Stimulated activated CD4-positive, alpha-beta T cell treated with anti-CD3 and anti-CD28 coated beads, Interleukin-12 subunit alpha, Interleukin-12 subunit beta, amount 100 ng/mL, for 4 hours (primary cell): ENCODE results near the gene COPS7A.

Experiments
- DNase-seq: peaks from one replicate; pipeline ENCODE4 v3.0.0-alpha.2; 2020

COPS7A gene, protein sequence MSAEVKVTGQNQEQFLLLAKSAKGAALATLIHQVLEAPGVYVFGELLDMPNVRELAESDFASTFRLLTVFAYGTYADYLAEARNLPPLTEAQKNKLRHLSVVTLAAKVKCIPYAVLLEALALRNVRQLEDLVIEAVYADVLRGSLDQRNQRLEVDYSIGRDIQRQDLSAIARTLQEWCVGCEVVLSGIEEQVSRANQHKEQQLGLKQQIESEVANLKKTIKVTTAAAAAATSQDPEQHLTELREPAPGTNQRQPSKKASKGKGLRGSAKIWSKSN

DNA sequence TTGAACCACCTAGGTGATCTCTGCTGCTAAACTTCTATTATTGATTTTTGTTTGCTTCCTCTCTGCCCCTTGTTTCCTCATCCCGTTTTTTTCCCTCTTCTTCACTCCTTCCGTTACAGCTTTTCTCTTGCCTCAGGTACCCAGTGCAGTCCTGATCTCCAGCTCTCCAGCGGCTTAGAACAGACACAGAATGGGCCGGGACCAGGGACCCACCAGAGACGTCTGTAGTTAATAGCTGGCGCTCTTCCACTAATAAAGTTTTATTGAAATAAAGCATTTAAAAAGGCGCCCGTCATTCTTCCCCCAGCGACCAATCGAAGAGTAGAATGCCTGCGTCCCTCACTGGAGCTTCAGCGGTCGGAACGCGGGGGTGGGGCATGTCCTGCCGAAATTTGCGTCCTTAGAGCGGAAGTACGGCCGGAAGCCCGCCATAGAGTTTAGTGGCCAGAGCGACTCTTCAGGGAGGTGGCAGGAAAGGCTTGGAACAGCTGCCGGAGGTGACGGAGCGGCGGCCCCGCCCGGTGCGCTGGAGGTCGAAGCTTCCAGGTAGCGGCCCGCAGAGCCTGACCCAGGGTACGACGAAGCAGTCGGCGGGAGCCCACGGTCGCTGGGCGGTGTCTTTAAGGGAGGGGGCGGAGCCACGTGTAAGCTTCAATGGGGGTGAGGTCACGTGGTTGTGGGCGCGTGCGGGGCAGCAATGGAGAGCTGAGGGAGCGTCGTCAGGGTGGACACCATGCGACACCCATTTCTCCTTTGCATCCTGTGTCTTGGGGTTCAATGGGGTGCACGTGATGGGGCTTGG lies at the start of gene COPS7A:
COPS7A (plus strand) TSS at position 440 of the 802 bp plus-strand sequence. CDS start 611 bp downstream, outside the sequence.
- peak; percentile 91 for DNase-seq

DNA sequence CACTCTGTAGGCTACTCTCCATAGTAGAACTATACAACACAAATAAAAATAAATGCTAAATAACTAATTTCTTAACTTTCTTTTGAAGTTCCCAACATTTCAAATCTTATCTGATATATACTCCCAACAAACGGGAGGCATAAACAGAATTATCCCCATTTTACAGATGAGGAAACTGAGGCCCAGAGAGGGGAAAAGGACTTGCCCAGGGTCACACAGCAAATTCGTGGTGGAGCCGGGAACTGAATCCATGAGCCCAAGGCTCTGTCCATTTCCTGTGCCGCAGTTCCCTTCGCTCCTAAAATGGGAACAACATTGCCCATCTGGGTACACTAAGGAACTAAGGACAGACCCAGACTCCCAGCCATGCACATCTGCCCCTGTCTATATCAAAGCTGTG lies 46.9 kb upstream of the COPS7A start:
- no peak for DNase-seq

DNA sequence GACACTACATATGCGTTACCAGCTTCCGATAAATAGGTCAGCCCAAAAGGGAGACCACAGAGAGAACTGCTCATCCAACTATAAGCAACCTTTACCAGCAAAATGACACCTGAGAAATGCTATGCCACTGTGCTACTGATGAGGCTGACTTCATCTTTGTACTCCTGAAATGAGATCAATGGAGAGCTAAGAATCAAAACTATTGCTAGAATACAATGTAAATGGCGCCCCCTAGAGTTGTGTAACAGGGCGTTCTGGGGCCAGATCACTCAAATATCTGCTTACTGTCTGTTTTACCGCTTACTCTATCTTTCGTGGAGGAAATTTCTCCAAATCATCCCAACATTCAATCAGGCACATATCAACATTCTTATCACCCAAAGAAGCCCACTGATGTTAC lies 39.2 kb upstream of the COPS7A start:
- DNase-seq = no peak

DNA sequence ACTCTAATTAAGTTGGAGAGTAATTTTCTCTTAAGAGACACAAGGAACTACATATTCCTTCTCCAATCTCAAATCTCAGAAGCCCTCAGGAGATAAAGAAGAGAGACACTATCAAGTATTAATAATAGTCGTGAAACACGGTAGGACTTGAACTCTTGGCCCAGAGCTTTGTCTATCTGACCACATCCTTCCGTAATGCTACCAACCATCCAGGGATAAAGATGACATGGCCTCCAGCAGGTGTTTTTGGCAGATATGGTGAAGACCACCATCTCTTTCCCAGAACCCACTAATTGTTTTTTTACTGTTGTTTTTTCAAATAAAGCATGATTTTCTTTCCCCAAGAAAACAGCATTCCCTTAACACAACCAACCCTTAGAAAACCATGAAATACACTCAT lies 38.0 kb upstream of the COPS7A start:
- no peak for DNase-seq

DNA sequence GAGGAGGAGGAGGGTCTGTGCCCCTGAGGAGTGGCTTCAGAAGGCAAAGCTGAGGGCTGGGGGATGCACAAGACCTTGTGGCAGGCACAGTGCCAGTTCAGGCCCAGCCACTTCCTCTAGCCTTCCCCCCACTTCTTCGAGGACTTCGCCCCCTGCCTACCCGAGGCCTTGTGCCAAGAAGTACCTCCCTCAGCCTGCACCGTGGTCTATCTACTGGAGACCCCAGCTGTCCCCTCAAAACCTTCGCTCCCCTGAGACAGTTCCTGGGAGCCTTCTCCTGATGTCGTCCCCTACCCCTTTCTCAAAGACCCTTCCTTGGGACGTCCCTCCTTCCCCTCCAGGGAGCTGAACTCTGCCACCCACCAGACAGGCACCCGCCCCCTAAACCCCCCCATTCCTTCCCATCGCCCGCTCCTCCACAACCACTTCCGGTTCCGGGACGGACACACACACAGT lies 35.3 kb upstream of the COPS7A start:
- DNase-seq = no peak

DNA sequence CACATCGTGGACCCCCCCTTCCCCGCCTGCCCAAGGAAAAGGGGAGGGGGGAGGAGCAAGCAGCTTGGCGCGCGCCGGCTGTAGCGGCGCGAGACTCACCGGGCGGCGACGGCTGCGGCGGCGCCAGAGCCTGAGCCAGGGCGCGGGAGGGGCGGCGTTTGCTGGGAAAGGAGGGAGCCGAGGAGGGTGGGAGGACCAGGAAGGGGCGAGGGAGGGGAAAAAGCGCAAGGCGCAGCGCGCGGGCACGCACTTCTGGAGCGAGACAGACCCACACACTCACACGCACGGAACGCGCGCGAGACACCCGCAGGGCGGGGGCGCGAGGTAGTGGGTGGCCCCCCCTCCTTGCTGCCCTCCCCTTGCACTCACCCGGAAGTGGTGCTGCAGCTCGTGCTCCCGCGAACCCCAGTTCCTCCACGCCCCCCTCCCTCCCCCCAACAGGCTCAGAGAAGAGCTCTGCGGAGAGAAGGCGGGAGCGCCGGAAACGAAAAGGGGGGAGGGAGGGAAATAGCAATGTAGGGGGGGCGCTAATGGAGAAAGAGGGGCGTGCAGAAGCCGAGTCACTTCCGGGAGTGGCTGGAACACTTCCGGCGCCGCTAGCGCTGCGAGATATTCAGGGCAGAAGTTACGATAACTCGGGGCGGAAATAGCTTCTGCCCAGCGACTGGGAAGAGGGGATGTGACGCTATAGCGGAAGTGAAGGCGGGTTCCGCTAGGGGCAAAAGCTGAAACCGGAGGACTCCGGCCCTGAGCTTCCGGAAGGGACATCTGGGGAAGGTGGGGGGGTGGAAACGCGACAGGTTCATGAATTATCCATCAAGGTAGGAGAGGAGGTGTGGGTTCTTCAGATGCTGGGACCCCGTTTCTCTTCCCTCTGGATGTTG lies 34.6 kb upstream of the COPS7A start, which contains the start of gene ZNF384:
ZNF384 (minus strand) TSS at position 377 of the 884 bp plus-strand sequence. CDS start 9,855 bp downstream, outside the sequence.
- peak; percentile 87 for DNase-seq

DNA sequence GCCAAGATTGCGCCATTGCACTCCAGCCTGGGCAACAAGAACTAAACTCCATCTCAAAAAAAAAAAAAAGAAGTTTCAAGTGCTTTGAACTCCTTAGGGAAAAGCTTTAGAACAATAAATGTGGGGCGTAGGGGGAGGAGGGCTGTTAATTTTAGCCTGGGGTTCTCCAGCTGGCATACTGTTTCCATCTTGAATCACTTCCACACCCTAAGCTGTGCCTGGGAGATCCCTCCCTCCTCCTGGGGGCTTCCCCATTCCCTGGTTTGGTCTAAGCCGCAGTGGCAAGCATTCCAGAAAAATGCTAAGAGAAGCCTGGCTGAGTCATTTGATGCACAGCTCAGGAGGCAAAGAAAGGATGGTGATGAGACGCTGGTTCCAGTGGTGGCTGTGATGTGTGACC lies 32.4 kb upstream of the COPS7A start:
- DNase-seq = no peak

DNA sequence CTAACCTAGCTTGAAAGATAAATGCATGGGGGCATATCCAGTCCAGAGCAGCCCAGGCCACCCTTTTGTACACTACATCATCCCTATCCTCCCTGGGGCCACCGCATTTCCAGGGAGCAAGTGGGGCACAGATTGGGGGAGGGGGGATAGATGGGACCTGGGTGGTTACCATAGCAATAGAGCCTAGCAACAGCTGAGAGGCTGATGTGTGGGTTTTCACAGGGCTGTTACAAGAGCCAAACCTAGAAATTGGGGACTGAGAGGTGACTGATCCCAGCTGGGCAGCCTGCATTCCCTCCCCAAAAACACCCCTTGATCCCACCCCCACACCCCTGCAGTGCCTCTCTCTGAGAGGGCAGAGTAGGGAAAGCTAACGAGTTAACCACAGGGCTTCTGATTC lies 31.0 kb upstream of the COPS7A start:
- no peak for DNase-seq

DNA sequence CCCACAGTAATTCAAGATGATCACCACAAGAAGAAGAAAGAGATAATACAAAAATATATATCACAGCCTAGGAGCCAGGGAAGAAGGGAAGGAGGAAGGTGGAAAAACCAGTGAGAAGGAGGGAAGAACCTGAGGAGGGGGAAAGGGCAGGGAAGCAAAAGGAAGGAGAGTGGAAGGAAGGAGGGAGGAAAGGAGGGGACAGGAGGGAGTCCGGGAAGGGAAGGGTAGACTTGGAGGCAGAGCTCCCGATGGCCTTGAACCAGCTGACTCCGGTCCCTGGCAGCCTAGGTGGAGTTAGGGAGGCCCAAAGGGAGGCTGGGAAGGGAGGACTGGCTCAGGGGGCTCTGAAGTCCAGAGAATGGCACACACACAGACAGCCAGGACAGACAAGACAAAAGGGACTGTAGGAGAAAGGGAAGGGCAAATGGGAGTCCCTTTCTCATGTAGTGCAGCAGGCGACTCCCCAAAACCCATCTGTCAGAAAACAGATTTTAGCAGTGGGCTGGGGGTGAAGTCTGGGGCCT lies 30.0 kb upstream of the COPS7A start:
- DNase-seq = no peak

DNA sequence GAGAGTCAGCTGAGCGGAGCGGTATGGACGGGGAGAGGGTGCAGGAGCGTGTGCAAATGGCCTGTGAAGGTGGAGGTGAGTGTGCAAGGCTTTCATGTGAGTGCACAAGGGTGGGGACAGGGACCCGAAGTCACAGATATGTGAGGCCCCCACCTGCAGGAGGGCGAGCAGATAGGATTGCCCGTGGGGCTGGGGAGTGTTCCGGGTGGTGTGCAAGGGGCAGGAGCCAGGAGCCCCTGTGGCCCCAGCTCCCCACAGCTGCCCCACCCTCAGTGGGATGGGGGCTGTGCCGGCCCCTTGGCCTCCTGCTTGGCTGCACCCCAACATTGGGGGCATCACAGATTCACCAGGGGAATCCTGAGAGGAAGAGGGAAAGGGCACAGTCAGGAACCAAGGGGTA lies 29.1 kb upstream of the COPS7A start:
- DNase-seq = no peak

DNA sequence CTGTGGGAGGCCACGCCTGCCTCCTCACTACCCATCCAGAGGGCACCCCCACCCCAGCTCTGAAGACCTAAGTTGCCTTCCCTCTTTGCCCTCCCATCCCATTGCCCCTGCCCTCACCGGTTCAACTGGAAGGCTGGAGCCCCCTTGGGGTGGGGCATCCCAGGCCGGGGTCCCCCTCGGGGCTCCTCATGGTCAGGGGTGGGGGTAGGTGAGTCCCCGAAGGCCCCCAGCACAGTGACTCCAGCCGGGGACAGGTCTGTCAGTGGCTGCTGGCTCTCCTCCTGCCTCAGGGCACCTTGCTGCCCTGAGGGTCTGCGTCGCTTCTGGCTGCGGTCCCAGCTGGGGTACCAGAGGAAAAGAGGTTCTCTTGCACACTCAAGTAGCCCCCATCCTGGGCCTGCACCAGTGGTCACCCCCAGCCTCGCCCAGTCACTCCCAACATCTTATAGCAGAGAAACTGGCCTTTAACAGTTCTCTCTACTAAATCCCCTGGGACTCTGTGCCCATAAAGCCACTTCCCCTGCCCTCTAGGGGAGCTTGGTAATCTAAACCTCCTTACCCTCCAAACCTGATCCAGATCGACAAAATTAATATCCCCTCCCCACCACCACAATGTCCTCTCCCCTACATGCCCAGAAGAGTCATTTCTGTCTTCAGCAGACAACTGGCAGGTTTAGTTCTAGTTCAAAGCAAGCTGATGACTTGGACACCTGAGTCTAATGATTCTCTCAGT lies 28.4 kb upstream of the COPS7A start:
- DNase-seq = no peak

DNA sequence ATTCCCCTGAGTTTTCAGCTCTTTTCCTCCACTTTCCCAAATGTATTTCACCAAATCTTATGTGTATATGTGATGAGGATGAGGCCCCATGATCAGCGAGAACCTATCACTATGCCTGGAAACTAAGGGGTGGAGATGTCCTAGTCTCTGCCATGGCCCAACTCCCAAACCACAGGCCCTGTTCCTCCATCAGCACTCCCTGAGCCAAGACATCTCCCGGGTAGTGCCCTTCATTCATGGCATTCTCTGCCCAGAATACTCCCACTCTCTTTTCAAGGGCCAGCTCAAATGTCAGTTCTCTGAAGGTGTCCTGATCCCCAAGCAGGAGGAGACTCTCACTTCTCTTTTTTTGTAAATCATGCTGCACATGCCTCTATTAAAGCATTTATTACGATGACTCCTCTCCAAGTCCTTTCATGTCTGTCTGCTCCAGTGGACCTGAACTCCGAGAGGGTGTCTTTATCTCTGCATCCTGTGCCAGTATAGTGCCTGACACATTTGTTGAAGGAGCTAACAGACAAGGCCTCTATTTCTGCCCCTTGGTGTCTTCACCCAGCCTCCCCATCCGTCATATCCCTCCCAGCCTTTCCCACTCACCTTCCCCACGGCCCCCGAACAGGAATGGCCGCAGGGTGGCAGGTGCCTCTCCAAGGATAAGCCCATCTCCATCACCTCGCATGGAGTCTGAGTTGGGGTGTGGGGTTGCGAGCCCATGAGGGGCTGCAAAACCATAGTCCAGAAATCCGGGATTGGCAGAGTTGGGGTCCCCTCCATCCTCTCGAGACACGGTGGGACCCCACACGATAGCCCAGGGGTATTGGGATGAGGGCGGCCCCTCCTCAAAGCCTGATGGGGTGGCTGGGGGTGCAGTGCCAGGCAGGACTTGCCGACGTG lies 26.9 kb upstream of the COPS7A start:
- DNase-seq = no peak

DNA sequence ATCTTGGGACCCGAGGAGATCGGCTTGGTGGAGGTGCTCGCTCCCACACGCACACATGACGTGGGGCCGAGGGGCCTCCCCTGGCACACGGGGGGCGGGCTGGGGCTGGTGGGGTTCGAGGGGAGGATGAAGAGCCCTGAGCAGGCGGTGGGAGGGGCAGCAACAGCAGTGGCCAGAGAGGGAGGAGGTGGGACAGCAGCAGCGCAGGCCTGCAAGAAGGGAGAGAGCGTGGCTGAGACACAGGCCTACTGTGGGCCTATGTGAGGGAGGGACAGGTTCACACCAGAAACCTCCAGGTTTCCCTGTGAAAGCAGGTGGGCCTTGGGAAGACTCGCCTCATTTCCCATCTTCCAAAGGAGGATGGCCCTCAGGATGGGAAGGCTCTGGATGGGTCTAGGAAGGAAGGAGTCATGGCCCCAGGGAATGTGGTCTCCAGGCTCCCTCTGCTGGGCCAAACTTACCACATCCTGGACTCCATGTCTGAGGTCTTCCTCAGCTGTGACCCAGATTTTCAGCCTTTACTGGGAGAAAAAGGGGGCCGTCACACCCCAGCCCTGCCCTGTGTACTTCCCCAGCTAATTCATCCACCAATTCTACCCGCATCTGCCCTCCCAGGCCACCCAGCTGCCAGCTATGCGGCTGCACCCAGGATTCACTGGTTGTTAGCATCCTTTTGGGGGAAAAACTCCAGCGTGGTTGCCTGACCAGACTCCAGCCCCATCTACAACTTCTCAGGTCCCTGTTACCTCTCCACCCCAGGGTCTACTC lies 26.1 kb upstream of the COPS7A start:
- DNase-seq = no peak

DNA sequence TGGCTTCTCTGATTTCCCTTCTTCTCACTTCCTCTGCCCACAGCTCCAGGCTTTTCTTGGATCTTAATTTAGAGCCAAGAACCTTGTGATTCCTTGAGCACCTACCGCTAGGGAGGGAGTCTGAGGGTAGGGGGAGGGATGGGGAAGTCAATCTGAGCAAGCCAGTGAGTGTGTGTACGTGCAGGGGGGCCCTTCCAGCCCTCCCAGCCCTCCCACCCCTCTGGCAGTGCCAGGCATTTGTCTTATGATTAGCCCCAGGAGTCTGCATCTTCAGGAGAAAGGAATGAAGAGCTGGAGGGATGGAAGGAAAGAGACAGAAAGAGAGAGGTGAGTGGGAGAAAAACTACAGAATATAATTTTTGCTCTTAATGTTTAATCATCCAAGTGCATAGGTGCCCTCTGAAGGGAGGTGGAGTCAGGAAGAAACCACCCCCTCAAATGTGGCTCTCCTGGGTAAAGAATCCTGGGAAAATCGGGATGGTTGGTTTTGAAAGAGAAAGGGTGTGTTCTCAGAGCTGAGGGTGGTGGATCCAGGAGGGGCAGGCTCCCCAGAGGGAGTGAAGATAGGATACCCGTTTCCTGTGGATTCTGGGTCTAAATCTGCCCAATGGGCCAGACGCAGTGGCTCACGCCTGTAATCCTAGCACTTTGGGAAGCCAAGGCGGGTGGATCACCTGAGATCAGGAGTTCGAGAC lies 25.3 kb upstream of the COPS7A start:
- DNase-seq = no peak

DNA sequence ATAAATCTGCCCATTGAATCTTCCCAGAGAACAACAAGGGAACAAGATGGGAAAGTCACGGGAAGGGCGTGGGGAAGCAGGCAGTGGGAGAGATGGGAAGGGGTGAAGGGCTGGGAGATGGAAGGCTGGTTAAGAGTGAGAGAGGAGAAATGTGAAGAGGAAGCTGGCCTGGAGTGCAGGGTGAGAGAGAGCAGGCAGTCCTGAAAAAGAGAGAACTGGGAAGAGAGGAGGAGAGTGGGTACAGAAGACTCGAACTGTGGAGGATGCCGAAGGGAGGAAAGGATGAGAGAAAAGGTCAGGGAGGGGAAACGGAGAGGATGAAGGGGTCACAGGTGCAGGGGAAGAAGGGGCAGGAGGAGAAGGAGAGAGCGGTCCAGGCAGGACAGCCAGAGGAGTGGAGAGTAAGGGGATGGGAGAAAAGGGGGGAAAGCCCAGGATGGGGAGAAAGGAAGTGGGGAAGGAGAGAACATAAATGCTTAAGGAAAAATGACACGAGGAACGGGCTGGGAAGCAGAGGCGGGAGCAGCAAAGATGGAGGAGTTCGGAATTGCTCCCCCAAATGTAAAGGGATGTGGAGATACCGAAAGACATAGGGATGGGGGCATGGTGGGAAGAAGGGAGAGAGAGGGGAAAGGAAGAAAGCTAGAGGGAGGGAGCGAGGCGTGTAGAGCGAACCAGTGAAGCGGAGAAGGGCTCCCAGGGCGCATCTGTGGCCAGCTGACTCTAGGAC lies 24.4 kb upstream of the COPS7A start:
- no peak for DNase-seq

DNA sequence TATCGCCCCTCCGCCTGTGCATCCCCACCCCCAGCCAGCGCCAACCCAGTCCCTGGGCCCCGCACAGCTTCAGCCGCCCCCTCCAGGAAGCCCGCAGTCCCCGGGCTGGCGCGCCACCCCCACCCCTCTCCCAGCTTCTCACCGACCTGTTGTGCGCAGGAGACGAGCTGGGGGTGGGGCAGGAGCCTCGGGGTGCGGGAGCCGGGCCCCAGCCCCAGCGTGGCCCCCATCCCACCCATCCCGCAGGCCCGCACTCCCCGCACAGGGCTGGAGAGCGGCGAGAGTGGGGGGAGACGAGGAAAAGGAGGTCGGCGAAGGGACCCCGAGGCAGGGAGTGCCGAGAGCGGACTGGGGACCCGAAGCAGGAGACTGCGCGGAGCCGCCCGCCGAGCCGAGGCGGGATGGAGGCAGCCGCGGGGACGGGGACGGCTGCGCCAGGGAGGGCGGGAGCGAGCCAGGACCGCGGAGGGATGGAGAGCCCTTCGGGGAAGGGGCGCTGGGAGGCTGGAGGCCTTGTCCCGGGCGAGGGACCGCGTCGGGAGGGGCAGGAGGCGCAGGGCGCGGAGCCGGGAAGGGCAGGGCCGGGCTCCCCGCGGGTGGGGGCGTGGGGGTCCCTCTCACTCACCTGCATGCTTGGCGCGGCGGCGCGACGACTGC lies 23.7 kb upstream of the COPS7A start:
- no peak for DNase-seq

DNA sequence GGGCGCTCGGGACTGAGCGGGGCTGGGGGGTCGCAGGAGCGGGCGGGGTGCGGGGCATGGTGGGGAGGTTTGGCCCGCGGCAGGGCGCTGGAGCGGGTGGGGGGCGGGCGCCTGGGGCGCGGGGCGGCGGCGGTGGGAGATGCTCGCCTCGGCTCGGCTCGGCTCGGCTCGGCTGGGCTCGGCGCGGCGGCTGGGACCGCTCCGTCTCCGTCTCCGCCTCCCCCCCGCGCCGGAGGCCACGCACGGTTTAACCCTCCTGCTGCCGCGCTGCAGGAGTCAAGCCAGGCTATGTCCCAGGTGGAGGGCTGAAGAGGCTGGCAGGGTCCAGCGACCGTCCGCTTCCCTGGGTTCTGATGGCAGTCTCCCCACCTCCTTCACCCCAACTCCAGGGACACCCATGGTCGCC lies 23.2 kb upstream of the COPS7A start, which contains the start of gene PIANP:
PIANP (minus strand) TSS at position 170 of the 406 bp plus-strand sequence. CDS start 2,754 bp downstream, outside the sequence.
- DNase-seq = peak; percentile 51

DNA sequence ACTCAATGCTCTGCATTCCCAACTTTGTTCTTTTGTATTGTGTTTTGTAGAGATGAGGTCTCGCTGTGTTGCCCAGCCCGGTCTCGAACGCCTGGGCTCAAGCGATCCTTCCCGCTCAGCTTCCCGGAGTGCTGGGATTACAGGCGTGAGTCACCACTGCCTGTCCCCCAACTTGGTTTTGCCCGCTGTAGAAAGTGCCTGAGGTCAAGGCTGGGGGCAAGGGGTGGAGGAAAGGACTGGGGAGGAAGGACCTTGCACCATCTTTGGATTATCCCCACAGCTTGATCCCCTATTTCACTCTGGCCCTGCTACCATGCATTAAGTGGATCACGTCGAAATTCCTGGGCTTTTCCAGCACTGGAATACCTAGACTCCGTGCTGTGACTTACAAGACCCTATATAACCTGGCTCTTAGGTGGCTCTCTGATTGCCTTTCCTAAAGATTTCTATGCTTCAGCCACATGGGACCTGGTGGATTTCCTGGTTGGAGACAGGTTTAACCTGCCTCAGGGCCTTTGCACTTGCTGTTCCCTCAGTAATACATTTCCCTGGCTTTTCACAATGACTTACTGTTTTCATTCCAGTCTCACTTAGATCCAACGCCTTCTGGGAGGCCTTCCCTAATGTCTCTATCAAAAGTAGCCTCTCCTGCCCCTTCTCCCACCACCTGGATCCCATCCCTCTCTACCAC lies 22.6 kb upstream of the COPS7A start:
- no peak for DNase-seq
